K562 (cell line): ENCODE results near the gene SRCAP. TPM values are rescaled to one million over a fixed set of nuclear protein-coding genes. Genes with fewer than 3 reads are reported as not detected.

Experiments
- DPF2 ChIP-seq: fragments of 450-650 bp; IDR thresholded peaks from 2 replicates; pipeline ENCODE4 v1.6.1; 2016
- EWSR1 ChIP-seq: fragments of 450-650 bp; IDR thresholded peaks from 2 replicates; pipeline ENCODE4 v1.6.1; 2018; ENCODE audit warnings: borderline replicate concordance, mild to moderate bottlenecking, low read depth, moderate library complexity; ENCODE audit not compliant: partially characterized antibody
- GATAD2B ChIP-seq: fragments of 450-650 bp; IDR thresholded peaks from 2 replicates; pipeline ENCODE4 v1.6.1; 2017; ENCODE audit warnings: mild to moderate bottlenecking, borderline replicate concordance
- MNT ChIP-seq, 2 experiments: fragments of 450-650 bp; conservative IDR thresholded peaks; 2 replicates each; pipeline ENCODE4 v1.6.1; 2017; ENCODE audit warnings: mild to moderate bottlenecking in 2 of 2, moderate library complexity in 2 of 2
- PHF8 ChIP-seq: fragments of 200-600 bp; sonication (generic); IDR thresholded peaks from 2 replicates; pipeline ENCODE4 v1.6.1; 2012; ENCODE audit warnings: mixed run types, mild to moderate bottlenecking, inconsistent platforms, low read length, moderate library complexity, borderline replicate concordance
- TEAD1 ChIP-seq, 2 experiments: fragments of 450-650 bp in 1 of 2; sonication (generic) in 1 of 2; formaldehyde crosslinking; IDR thresholded peaks; 2 replicates each; pipeline versions ENCODE4 v1.4.0 to v1.8.0; 2020 to 2022; ENCODE audit warnings: mild to moderate bottlenecking in 2 of 2, missing genetic modification reagents in 1 of 2
- YY1 ChIP-seq, 3 experiments: IDR thresholded peaks; 2 replicates each; pipeline ENCODE4 v1.6.1; 2011; ENCODE audit warnings: low read length in 2 of 3, mild to moderate bottlenecking in 2 of 3, moderate library complexity in 2 of 3, borderline replicate concordance in 1 of 3, control low read depth in 1 of 3, low read depth in 1 of 3; ENCODE audit not compliant: insufficient read depth in 3 of 3, insufficient replicate concordance in 2 of 3, control insufficient read depth in 1 of 3, insufficient read length in 1 of 3; ENCODE audit errors: extremely low read depth in 1 of 3
- ZNF174 ChIP-seq: fragments of 250-450 bp; sonication (Bioruptor Pico); IDR thresholded peaks from 2 replicates; pipeline ENCODE4 v1.4.0; 2020; ENCODE audit warnings: mild to moderate bottlenecking
- ZNF318 ChIP-seq, 2 experiments: fragments of 450-650 bp; IDR thresholded peaks; 2 replicates each; pipeline ENCODE4 v1.6.1; 2016; ENCODE audit warnings: mild to moderate bottlenecking in 2 of 2, borderline replicate concordance in 1 of 2, low read depth in 1 of 2, moderate library complexity in 1 of 2
- polyA plus RNA-seq, 8 experiments: library from polyadenylated mRNA; depleted of rRNA in 4 of 8; stranded (reverse) in 5 of 8; unstranded in 3 of 8; fragments of >200 nt; fragmentation: Nextera tagmentation in 2 of 8; fragmentation: Illumina TruSeq in 1 of 8; extraction: Ambion mirVana in 2 of 8; extraction: Trizol in 1 of 8; gene quantifications; 2 replicates each; pipeline versions ENCODE4 v1.2.1 to v1.2.3, GENCODE V29; 2011 to 2014; ENCODE audit warnings: inconsistent platforms in 1 of 8, missing spikeins in 1 of 8
- total RNA-seq, 7 experiments: library from RNA; depleted of rRNA in 6 of 7; stranded (reverse); fragments of >200 nt in 6 of 7; fragmentation: Illumina TruSeq in 2 of 7; extraction: Trizol in 2 of 7; gene quantifications; 2 replicates each; pipeline versions ENCODE4 v1.2.1 to v1.2.3, GENCODE V29; 2011 to 2021; ENCODE audit warnings: low replicate concordance in 1 of 7

The SRCAP gene
- total and polyA plus RNA-seq, 9 of the 15 experiments (the other 6 are each of a cell fraction or from before 2014, with no cell fraction given), result 0.21 to 62.6 (median 5.8) TPM

- TF ChIP-seq ZNF318 (IDR thresholded peaks at IDR 0.05; ENCODE audit: borderline replicate concordance in 1 of 2, low read depth in 1 of 2) (no peak), EWSR1 (no peak), YY1 (IDR thresholded peaks at IDR 0.05; ENCODE audit: borderline replicate concordance in 1 of 3, control insufficient read depth in 1 of 3, extremely low read depth in 1 of 3, insufficient read depth in 3 of 3, insufficient read length in 1 of 3, insufficient replicate concordance in 2 of 3, low read depth in 1 of 3, low read length in 2 of 3) (peak; percentile 91 to 97 (median 97)), TEAD1 (CRISPR knock-in tag; IDR thresholded peaks at IDR 0.05) (0 out of 4 replicates have a peak, but pooled peaks of 1 of the 2 experiments have one; percentile 43), GATAD2B (no peak), DPF2 (no peak), PHF8 (peak; percentile 83; the same call in 1 of the 2 replicates), ZNF174 (CRISPR knock-in tag) (no peak), MNT (conservative IDR thresholded peaks at IDR 0.05) (peak; percentile 66 to 87; a peak in 3 of 4 replicates)
Measured at GRCh38 chr16:30761928-30762902, 63.2 kb downstream of the SRCAP start, which contains the start of the genes CFAP119 and RNF40 (continued).
